HTERT RPE-1 (cell line): ENCODE results near the gene MED13L.

Source experiments
- in situ Hi-C: fragments of 300-500 bp; cut with MboI; formaldehyde crosslinking; loops from 4 replicates; pipeline ENCODE4 v1.14.3; 2020; ENCODE audit warnings: low sequenced_read_pairs

Gene MED13L

GRCh38 chr12:116188581-116188980 is 88.9 kb downstream of the MED13L start:
- in situ Hi-C loops, result no loop called here

- in situ Hi-C loops, result no loop called here
Measured at GRCh38 chr12:116187151-116187511, 90.4 kb downstream of the MED13L start.

GRCh38 chr12:116186482-116187150 is 90.9 kb downstream of the MED13L start:
- in situ Hi-C loops, result no loop called here

- in situ Hi-C loops, result no loop called here
Measured at GRCh38 chr12:116184763-116185162, 92.7 kb downstream of the MED13L start.

- in situ Hi-C loops, result no loop called here
Measured at GRCh38 chr12:116183741-116184141, 93.8 kb downstream of the MED13L start.

- in situ Hi-C loops, result no loop called here
Measured at GRCh38 chr12:116182359-116183063, 95.0 kb downstream of the MED13L start.

GRCh38 chr12:116180448-116180847 is 97.0 kb downstream of the MED13L start:
- in situ Hi-C loops, result no loop called here

GRCh38 chr12:116179384-116179783 is 98.1 kb downstream of the MED13L start:
- in situ Hi-C loops, result no loop called here

GRCh38 chr12:116177017-116177416 is 100.5 kb downstream of the MED13L start:
- in situ Hi-C loops, result no loop called here

GRCh38 chr12:116174904-116175303 is 102.6 kb downstream of the MED13L start:
- in situ Hi-C loops, result no loop called here

- in situ Hi-C loops, result no loop called here
Measured at GRCh38 chr12:116174006-116174405, 103.5 kb downstream of the MED13L start.

GRCh38 chr12:116172224-116172849 is 105.2 kb downstream of the MED13L start:
- in situ Hi-C loops, result no loop called here

- in situ Hi-C loops, result no loop called here
Measured at GRCh38 chr12:116171549-116171948, 105.9 kb downstream of the MED13L start.

GRCh38 chr12:116169071-116169470 is 108.4 kb downstream of the MED13L start:
- in situ Hi-C loops, result no loop called here

- in situ Hi-C loops, result no loop called here
Measured at GRCh38 chr12:116166306-116166705, 111.2 kb downstream of the MED13L start.

GRCh38 chr12:116165036-116165425 is 112.5 kb downstream of the MED13L start:
- in situ Hi-C loops, result no loop called here

- in situ Hi-C loops, result no loop called here
Measured at GRCh38 chr12:116164250-116165035, 113.0 kb downstream of the MED13L start.

GRCh38 chr12:116162071-116162470 is 115.4 kb downstream of the MED13L start:
- in situ Hi-C loops, result no loop called here

GRCh38 chr12:116161588-116161987 is 115.9 kb downstream of the MED13L start:
- in situ Hi-C loops, result no loop called here

GRCh38 chr12:116160883-116161458 is 116.5 kb downstream of the MED13L start:
- in situ Hi-C loops, result no loop called here

GRCh38 chr12:116160231-116160630 is 117.3 kb downstream of the MED13L start:
- in situ Hi-C loops, result no loop called here
